Neural cell (in vitro differentiated cells): ENCODE results near the gene ADGRB2. TPM values are rescaled to one million over a fixed set of nuclear protein-coding genes. Genes with fewer than 3 reads are reported as not detected.

Source experiments
- H2AFZ ChIP-seq: fragments of 200-600, 300-800 bp; sonication (generic), shearing (Covaris generic); 2 replicates; pipeline ENCODE4 v1.6.0; 2014; ENCODE audit warnings: low read depth, mild to moderate bottlenecking, antibody characterized with exemption, low read length, moderate library complexity
- H3F3A ChIP-seq: fragments of 200-600 bp; shearing (Covaris generic); 2 replicates; pipeline ENCODE4 v1.6.1; 2016; ENCODE audit warnings: mild to moderate bottlenecking, moderate library complexity, mixed read lengths, antibody characterized with exemption, low read length; ENCODE audit not compliant: insufficient read depth, poor library complexity, severe bottlenecking
- H3K27ac ChIP-seq: fragments of 200-600, 300-800 bp; sonication (generic), shearing (Covaris generic); 2 replicates; pipeline ENCODE4 v1.5.1; 2014; ENCODE audit warnings: mild to moderate bottlenecking, low read length, moderate library complexity
- H3K27me3 ChIP-seq: fragments of 300-800, 200-600 bp; sonication (generic), shearing (Covaris generic); 2 replicates; pipeline ENCODE4 v1.6.0; 2014; ENCODE audit warnings: mild to moderate bottlenecking, low read depth, low read length, moderate library complexity; ENCODE audit not compliant: insufficient read depth
- H3K36me3 ChIP-seq: fragments of 300-800, 200-600 bp; sonication (generic), shearing (Covaris generic); 2 replicates; pipeline ENCODE4 v1.5.1; 2014; ENCODE audit warnings: mild to moderate bottlenecking, antibody characterized with exemption, low read length, moderate library complexity; ENCODE audit not compliant: insufficient read depth
- H3K4me2 ChIP-seq: fragments of 300-800, 200-600 bp; sonication (generic), shearing (Covaris generic); 2 replicates; pipeline ENCODE4 v1.6.0; 2014; ENCODE audit warnings: mild to moderate bottlenecking, low read length
- H3K4me3 ChIP-seq: fragments of 300-800, 200-600 bp; sonication (generic), shearing (Covaris generic); 2 replicates; pipeline ENCODE4 v1.5.1; 2014; ENCODE audit warnings: mild to moderate bottlenecking, low read length, moderate library complexity
- H3K79me2 ChIP-seq: fragments of 200-600 bp; shearing (Covaris generic); replicated peaks from 2 replicates; pipeline ENCODE4 v1.6.0; 2014; ENCODE audit warnings: mild to moderate bottlenecking, low read length, moderate library complexity; ENCODE audit not compliant: insufficient read depth
- H3K9ac ChIP-seq: fragments of 300-800, 200-600 bp; sonication (generic), shearing (Covaris generic); 2 replicates; pipeline ENCODE4 v1.6.1; 2016; ENCODE audit warnings: mild to moderate bottlenecking, low read length, mixed read lengths
- H3K9me2 ChIP-seq: fragments of 200-600 bp; shearing (Covaris generic); 2 replicates; pipeline ENCODE4 v1.6.1; 2016; ENCODE audit warnings: mild to moderate bottlenecking, low read length, mixed read lengths; ENCODE audit not compliant: insufficient read depth
- H3K9me3 ChIP-seq: fragments of 200-600, 300-800 bp; sonication (generic), shearing (Covaris generic); 2 replicates; pipeline ENCODE4 v1.6.1; 2016; ENCODE audit warnings: mild to moderate bottlenecking, mixed run types, low read length, moderate library complexity, mixed read lengths
- H4K20me1 ChIP-seq: fragments of 200-600 bp; shearing (Covaris generic); 2 replicates; pipeline ENCODE4 v1.6.1; 2016; ENCODE audit warnings: mild to moderate bottlenecking, mixed run types; ENCODE audit not compliant: insufficient read depth
- CTCF ChIP-seq: fragments of 450-650 bp; IDR thresholded peaks from 2 replicates; pipeline ENCODE4 v1.5.1; 2014; ENCODE audit warnings: antibody characterized with exemption, mild to moderate bottlenecking, moderate library complexity; ENCODE audit not compliant: poor library complexity, severe bottlenecking
- EP300 ChIP-seq: fragments of 450-650 bp; conservative IDR thresholded peaks from 2 replicates; pipeline ENCODE4 v1.6.1; 2014; ENCODE audit warnings: antibody characterized with exemption, mild to moderate bottlenecking, moderate library complexity; ENCODE audit not compliant: poor library complexity, severe bottlenecking
- EZH2 ChIP-seq: fragments of 200-600, 300-800 bp; shearing (Covaris generic), sonication (generic); IDR thresholded peaks from 2 replicates; pipeline ENCODE4 v1.6.1; 2014; ENCODE audit warnings: antibody characterized with exemption, low read length, borderline replicate concordance, mild to moderate bottlenecking; ENCODE audit not compliant: insufficient read depth, poor library complexity, severe bottlenecking
- MXI1 ChIP-seq: fragments of 450-650 bp; conservative IDR thresholded peaks from 2 replicates; pipeline ENCODE4 v1.6.1; 2014; ENCODE audit warnings: antibody characterized with exemption, mild to moderate bottlenecking; ENCODE audit not compliant: poor library complexity, severe bottlenecking
- POLR2AphosphoS5 ChIP-seq: IDR thresholded peaks from 2 replicates; pipeline ENCODE4 v1.6.1; 2012
- RAD21 ChIP-seq: fragments of 450-650 bp; conservative IDR thresholded peaks from 2 replicates; pipeline ENCODE4 v1.6.1; 2014; ENCODE audit warnings: antibody characterized with exemption, mild to moderate bottlenecking, moderate library complexity
- REST ChIP-seq: IDR thresholded peaks from 2 replicates; pipeline ENCODE4 v1.6.1; 2012; ENCODE audit warnings: borderline replicate concordance
- SMC3 ChIP-seq: fragments of 450-650 bp; conservative IDR thresholded peaks from 2 replicates; pipeline ENCODE4 v1.6.1; 2014; ENCODE audit warnings: antibody characterized with exemption, mild to moderate bottlenecking, moderate library complexity; ENCODE audit not compliant: poor library complexity
- TAF1 ChIP-seq: IDR thresholded peaks from 2 replicates; pipeline ENCODE4 v1.6.1; 2012; ENCODE audit warnings: low read depth
- polyA plus RNA-seq: library from polyadenylated mRNA; depleted of rRNA; stranded (reverse); fragments of >200 nt; gene quantifications from 2 replicates; pipeline ENCODE4 v1.2.3, GENCODE V29; 2014

Gene ADGRB2
- polyA plus RNA-seq, 1 donor from 2014 or later = 45.0 TPM

DNA sequence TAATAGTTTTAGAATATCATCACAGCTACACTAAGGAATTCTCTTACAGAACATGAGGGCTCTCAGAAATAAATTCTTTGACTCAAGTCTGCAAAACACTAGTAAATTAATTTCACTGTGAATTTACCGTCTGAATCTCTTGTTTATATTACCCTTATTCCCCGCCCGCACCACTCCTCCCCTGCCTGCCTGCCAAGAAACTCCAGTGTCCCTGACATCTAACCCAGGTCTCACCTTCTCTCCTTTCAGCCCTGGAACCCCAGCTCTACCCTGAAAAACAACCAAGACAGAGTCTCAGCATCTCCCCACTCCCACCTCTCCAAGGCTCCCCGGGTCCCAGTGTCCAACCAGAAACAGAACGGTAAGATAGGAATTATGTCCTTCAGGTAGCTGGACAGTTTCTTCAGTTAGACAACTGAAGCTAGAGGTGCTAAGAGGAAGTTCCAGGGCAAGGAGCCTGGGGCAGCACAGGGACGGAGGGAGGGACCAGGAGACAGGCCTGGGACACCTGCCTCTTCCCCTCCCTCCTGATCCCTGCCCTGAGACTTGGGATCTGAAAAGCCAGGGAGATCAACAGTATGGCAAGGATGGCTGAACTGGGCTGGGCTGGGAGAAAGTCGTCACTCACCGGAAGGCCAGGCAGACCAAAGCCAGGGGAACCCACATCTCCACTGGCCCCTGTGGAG is 75.8 kb downstream of the ADGRB2 start:
- Histone ChIP-seq H3K9ac (no peak overlapping the region), H3K9me3 (no peaks in the 10 kb centered on the region), H3F3A (no peaks in the 10 kb centered on the region), H4K20me1 (no peaks in the 10 kb centered on the region), H3K4me3 (no peak overlapping the region), H3K27ac (no peak overlapping the region), H3K79me2 (no peaks in the 10 kb centered on the region), H3K27me3 (no peaks in the 10 kb centered on the region), H3K36me3 (no peaks in the 10 kb centered on the region), H3K4me2 (no peak overlapping the region), H2AFZ (no peak overlapping the region), H3K9me2 (no peaks in the 10 kb centered on the region)
- no peak for TF ChIP-seq SMC3
- TF ChIP-seq CTCF = no peak
- TF ChIP-seq EZH2 = no peak
- TF ChIP-seq EP300 = no peak
- TF ChIP-seq TAF1 = no peak
- TF ChIP-seq REST = no peak
- TF ChIP-seq MXI1 = no peak
- no peak for TF ChIP-seq RAD21

GRCh38 chr1:31687601-31688000 is 76.5 kb downstream of the ADGRB2 start:
- no peak overlapping the region for H3K27ac ChIP-seq
- no peaks in the 10 kb centered on the region for H3K79me2 ChIP-seq
- no peaks in the 10 kb centered on the region for H3K9me2 ChIP-seq
- no peaks in the 10 kb centered on the region for H4K20me1 ChIP-seq
- H3K9me3 ChIP-seq = no peaks in the 10 kb centered on the region
- no peaks in the 10 kb centered on the region for H3F3A ChIP-seq
- H3K4me2 ChIP-seq = no peak overlapping the region
- TF ChIP-seq MXI1 = no peak
- no peak for TF ChIP-seq CTCF
- TF ChIP-seq EZH2 = no peak
- no peak for TF ChIP-seq POLR2AphosphoS5
- TF ChIP-seq SMC3 = no peak
- H3K27me3 ChIP-seq = no peaks in the 10 kb centered on the region
- H2AFZ ChIP-seq = no peak overlapping the region
- H3K9ac ChIP-seq = no peak overlapping the region
- H3K36me3 ChIP-seq = no peaks in the 10 kb centered on the region
- H3K4me3 ChIP-seq = no peak overlapping the region
